Chondrocyte (in vitro differentiated cells): ENCODE measurements around the gene ENPP4. TPM values are rescaled to one million over a fixed set of nuclear protein-coding genes. Genes with fewer than 3 reads are reported as not detected.
A peak's percentile ranks its signal among the peaks of the same experiment; 100 is the strongest.

ENCODE experiments used
- DNase-seq: peaks from one replicate; pipeline ENCODE4 v3.0.0; 2021; ENCODE audit warnings: mixed read lengths, low spot score
- H3K27ac Mint-ChIP-seq: one replicate; pipeline ENCODE4 v1.8.0; 2021; ENCODE audit warnings: mild to moderate bottlenecking, moderate library complexity, mixed read lengths; ENCODE audit not compliant: unreplicated experiment
- H3K27me3 Mint-ChIP-seq: 2 replicates; pipeline ENCODE4 v1.8.0; 2021; ENCODE audit warnings: low read depth, mixed read lengths
- H3K36me3 Mint-ChIP-seq: 2 replicates; pipeline ENCODE4 v1.8.0; 2021; ENCODE audit warnings: low read depth, mixed read lengths
- H3K4me1 Mint-ChIP-seq: 2 replicates; pipeline ENCODE4 v1.8.0; 2021; ENCODE audit warnings: low read depth, mild to moderate bottlenecking, mixed read lengths
- H3K4me3 Mint-ChIP-seq: one replicate; pipeline ENCODE4 v1.8.0; 2021; ENCODE audit warnings: mild to moderate bottlenecking, moderate library complexity, mixed read lengths; ENCODE audit not compliant: unreplicated experiment
- H3K9me3 Mint-ChIP-seq: 2 replicates; pipeline ENCODE4 v1.8.0; 2021; ENCODE audit warnings: low read depth, mixed read lengths
- total RNA-seq: library from RNA; stranded (reverse); gene quantifications from 3 replicates; pipeline ENCODE4 v1.2.1, GENCODE V29; 2021
- TF ChIP-seq, protein P1 (sequence below): fragments of 200-600 bp; sonication (generic); IDR thresholded peaks from 2 replicates; pipeline ENCODE4 v1.5.0; 2021; ENCODE audit warnings: antibody characterized with exemption, mild to moderate bottlenecking, moderate library complexity

The ENPP4 gene
- total RNA-seq, 1 donor from 2014 or later: 4.9 TPM

GRCh38 chr6:46103441-46104115 is 26.2 kb upstream of the ENPP4 start:
- TF ChIP-seq, protein P1, sequence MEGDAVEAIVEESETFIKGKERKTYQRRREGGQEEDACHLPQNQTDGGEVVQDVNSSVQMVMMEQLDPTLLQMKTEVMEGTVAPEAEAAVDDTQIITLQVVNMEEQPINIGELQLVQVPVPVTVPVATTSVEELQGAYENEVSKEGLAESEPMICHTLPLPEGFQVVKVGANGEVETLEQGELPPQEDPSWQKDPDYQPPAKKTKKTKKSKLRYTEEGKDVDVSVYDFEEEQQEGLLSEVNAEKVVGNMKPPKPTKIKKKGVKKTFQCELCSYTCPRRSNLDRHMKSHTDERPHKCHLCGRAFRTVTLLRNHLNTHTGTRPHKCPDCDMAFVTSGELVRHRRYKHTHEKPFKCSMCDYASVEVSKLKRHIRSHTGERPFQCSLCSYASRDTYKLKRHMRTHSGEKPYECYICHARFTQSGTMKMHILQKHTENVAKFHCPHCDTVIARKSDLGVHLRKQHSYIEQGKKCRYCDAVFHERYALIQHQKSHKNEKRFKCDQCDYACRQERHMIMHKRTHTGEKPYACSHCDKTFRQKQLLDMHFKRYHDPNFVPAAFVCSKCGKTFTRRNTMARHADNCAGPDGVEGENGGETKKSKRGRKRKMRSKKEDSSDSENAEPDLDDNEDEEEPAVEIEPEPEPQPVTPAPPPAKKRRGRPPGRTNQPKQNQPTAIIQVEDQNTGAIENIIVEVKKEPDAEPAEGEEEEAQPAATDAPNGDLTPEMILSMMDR: peak; percentile 45
- H3K36me3 Mint-ChIP-seq: no peaks in the 10 kb centered on the region
- H3K4me3 Mint-ChIP-seq: no peak overlapping the region
- peaks cover 4% of the 10 kb centered on the region for H3K9me3 Mint-ChIP-seq
- peaks cover 5% of the 10 kb centered on the region for H3K4me1 Mint-ChIP-seq
- no peak overlapping the region for H3K27ac Mint-ChIP-seq
- DNase-seq: no peak
- H3K27me3 Mint-ChIP-seq: peaks cover 17% of the 10 kb centered on the region

DNA sequence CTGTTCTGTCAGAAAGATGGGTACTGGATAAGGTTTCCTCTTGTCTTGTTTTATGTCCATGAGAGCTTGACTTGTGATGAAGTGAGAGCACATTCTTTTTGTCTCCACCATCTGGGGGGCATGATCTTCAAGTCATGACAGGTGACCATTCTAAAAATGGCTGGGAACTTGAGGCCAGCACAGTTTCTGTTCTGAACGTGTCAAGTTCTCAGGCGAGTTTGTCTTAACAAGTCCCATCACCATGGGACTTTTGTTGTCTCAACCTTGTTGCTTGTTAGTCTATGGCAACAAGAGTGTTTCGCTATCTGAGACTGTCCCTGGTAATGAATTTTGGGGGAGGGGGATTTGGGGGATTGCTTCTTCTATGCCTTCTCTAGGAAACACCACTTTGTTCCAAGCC is 25.6 kb upstream of the ENPP4 start:
- DNase-seq: no peak
- H3K36me3 Mint-ChIP-seq: no peaks in the 10 kb centered on the region
- TF ChIP-seq, protein P1: no peak
- peaks cover 4% of the 10 kb centered on the region for H3K9me3 Mint-ChIP-seq
- no peak overlapping the region for H3K27ac Mint-ChIP-seq
- H3K4me3 Mint-ChIP-seq: no peak overlapping the region
- peaks cover 12% of the 10 kb centered on the region for H3K27me3 Mint-ChIP-seq
- H3K4me1 Mint-ChIP-seq: peaks cover 5% of the 10 kb centered on the region

DNA sequence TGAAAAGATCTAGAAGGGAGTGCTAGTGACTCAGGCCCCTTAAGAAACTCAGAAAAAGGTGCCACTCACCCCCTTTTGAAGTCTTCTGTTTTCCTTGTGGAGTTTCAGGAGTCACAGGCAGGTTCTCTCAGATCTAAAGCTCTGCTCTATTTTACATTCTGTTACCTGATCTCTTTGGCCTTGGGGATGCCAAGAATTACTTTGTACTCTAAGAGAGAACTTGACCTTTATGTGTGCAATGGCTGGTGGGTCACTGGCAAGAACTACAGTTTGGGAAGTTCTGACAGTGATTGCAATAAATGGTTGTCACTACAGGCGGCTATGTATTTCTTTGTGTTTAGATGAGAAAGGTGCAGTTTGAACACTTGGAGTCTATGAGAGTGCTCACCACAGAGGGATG is 24.2 kb upstream of the ENPP4 start:
- H3K27ac Mint-ChIP-seq: no peak overlapping the region
- no peak for DNase-seq
- H3K4me1 Mint-ChIP-seq: peaks cover 5% of the 10 kb centered on the region
- H3K9me3 Mint-ChIP-seq: peaks cover 4% of the 10 kb centered on the region
- no peaks in the 10 kb centered on the region for H3K36me3 Mint-ChIP-seq
- TF ChIP-seq, protein P1: no peak
- H3K4me3 Mint-ChIP-seq: no peak overlapping the region
- H3K27me3 Mint-ChIP-seq: peaks cover 11% of the 10 kb centered on the region

DNA sequence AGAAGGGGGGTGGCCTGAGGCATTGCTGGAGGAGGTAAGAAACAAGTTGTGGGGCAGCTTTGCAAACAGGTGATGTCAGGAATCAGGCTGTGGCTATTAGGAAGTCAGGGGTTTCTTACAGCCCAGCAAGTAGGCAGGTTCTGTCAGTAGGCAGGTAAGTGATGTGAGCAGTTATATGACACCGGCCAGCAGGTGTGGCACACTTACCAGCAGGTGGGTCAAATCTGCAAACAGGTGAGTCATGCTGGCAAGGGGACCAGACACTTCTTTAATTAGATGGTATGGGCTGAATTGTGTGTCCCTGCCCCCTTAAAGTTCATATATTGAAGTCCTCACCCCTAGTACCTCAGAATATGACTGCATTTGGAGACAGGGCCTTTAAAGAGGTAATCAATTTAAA is 16.4 kb upstream of the ENPP4 start:
- no peaks in the 10 kb centered on the region for H3K4me1 Mint-ChIP-seq
- H3K9me3 Mint-ChIP-seq: no peaks in the 10 kb centered on the region
- no peak for DNase-seq
- H3K36me3 Mint-ChIP-seq: no peaks in the 10 kb centered on the region
- H3K4me3 Mint-ChIP-seq: no peak overlapping the region
- TF ChIP-seq, protein P1: no peak
- peaks cover 9% of the 10 kb centered on the region for H3K27me3 Mint-ChIP-seq
- H3K27ac Mint-ChIP-seq: no peak overlapping the region

DNA sequence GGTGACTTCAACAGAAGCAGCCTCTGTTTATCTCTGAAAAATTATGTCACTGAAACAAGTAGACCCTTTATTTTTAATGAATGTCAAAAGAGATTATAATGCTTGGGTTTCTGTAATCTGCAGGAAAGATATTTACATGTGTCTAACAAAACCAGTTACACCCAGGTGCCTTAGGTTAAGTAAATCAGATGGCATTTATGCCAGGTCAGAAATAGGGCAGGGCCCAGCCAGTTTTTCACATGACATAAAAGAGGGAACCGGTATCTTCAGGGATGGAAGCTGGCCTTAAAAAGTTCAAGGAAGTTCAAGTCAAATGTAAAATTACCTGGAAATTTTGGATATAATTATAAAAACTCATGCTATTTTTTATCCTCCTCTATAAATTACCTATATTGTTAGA is 14.2 kb upstream of the ENPP4 start:
- Mint-ChIP-seq H3K4me3 (no peak overlapping the region), H3K4me1 (no peaks in the 10 kb centered on the region), H3K36me3 (no peaks in the 10 kb centered on the region), H3K27me3 (peaks cover 8% of the 10 kb centered on the region), H3K9me3 (peaks cover 3% of the 10 kb centered on the region), H3K27ac (no peak overlapping the region)
- DNase-seq: no peak
- TF ChIP-seq, protein P1: no peak
